Tibial artery (tissue), 4 donors: ENCODE results near the gene LRRFIP1.
A peak's percentile ranks its signal among the peaks of the same experiment; 100 is the strongest.

Experiments
- DNase-seq, 2 donors: peaks; one replicate each; pipeline ENCODE4 v3.0.0-alpha.2; 2019
- H3K27ac ChIP-seq, 2 donors: fragments of 200-600 bp; sonication (generic) in 1 of 2; 1 replicate in 1 of 2; 2 replicates in 1 of 2; pipeline ENCODE4 v1.5.1; 2018 to 2019; ENCODE audit warnings: mild to moderate bottlenecking in 1 of 2
- H3K27me3 ChIP-seq, 2 donors: fragments of 200-600 bp; sonication (generic) in 1 of 2; one replicate each; pipeline versions ENCODE4 v1.5.1 to v1.6.0; 2016 to 2019
- H3K36me3 ChIP-seq, 3 donors: fragments of 200-600 bp; sonication (generic) in 2 of 3; one replicate each; pipeline ENCODE4 v1.5.1; 2016 to 2019; ENCODE audit warnings: mild to moderate bottlenecking in 2 of 3
- H3K4me1 ChIP-seq, 4 donors: fragments of 200-600 bp; sonication (generic) in 2 of 4; 1 replicate in 3 of 4; 2 replicates in 1 of 4; pipeline ENCODE4 v1.5.1; 2016 to 2019
- H3K4me3 ChIP-seq, 2 donors: fragments of 200-600 bp; sonication (generic) in 1 of 2; 1 replicate in 1 of 2; 2 replicates in 1 of 2; pipeline ENCODE4 v1.5.1; 2018 to 2019; ENCODE audit warnings: mild to moderate bottlenecking in 2 of 2
- H3K9me3 ChIP-seq, 3 donors: fragments of 200-600 bp; sonication (generic) in 1 of 3; one replicate each; pipeline ENCODE4 v1.5.1; 2016 to 2019
- CTCF ChIP-seq, 2 experiments: fragments of 200-600 bp in 1 of 2; fragments of 450-650 bp in 1 of 2; IDR thresholded peaks; one replicate each; pipeline ENCODE4 v1.5.1; 2017 to 2019; ENCODE audit warnings: antibody characterized with exemption in 2 of 2, mild to moderate bottlenecking in 1 of 2, moderate library complexity in 1 of 2
- intact Hi-C: fragments of 100-400 bp; cut with DNase I; formaldehyde crosslinking; loops from one replicate; pipeline ENCODE4 v1.15.0; 2023; ENCODE audit warnings: low total_unique reads

Gene LRRFIP1

GRCh38 chr2:237643582-237644380 lies 16.4 kb downstream of the LRRFIP1 start:
- no peak overlapping the region for H3K27ac ChIP-seq
- no peak overlapping the region for H3K4me3 ChIP-seq
- H3K27me3 ChIP-seq = no peaks in the 10 kb centered on the region
- no peak for DNase-seq
- peaks cover 6 to 30% (median 17%) of the 10 kb centered on the region in 3 donors for H3K36me3 ChIP-seq
- no peak for TF ChIP-seq CTCF (IDR thresholded peaks at IDR 0.05)
- intact Hi-C loops = no loop called here
- peaks cover 0 to 25% (median 1%) of the 10 kb centered on the region in 4 donors for H3K4me1 ChIP-seq
- no peaks in the 10 kb centered on the region for H3K9me3 ChIP-seq

GRCh38 chr2:237644381-237644703 lies 17.0 kb downstream of the LRRFIP1 start:
- Histone ChIP-seq H3K27ac (no peak overlapping the region), H3K27me3 (no peaks in the 10 kb centered on the region), H3K36me3 (peaks cover 6 to 30% (median 17%) of the 10 kb centered on the region in 3 donors), H3K4me1 (peaks cover 0 to 20% (median 1%) of the 10 kb centered on the region in 4 donors), H3K4me3 (no peak overlapping the region), H3K9me3 (no peaks in the 10 kb centered on the region)
- no peak for DNase-seq
- intact Hi-C loops = no loop called here
- no peak for TF ChIP-seq CTCF (IDR thresholded peaks at IDR 0.05)

GRCh38 chr2:237645261-237645660 lies 17.9 kb downstream of the LRRFIP1 start:
- Histone ChIP-seq H3K27ac (no peak overlapping the region), H3K4me1 (peaks cover 0 to 24% (median 1%) of the 10 kb centered on the region in 4 donors), H3K27me3 (no peaks in the 10 kb centered on the region), H3K4me3 (no peak overlapping the region), H3K9me3 (no peaks in the 10 kb centered on the region), H3K36me3 (peaks cover 6 to 31% (median 16%) of the 10 kb centered on the region in 3 donors)
- DNase-seq = no peak
- no peak for TF ChIP-seq CTCF (IDR thresholded peaks at IDR 0.05)
- intact Hi-C loops = no loop called here

GRCh38 chr2:237647176-237648015 lies 20.0 kb downstream of the LRRFIP1 start:
- Histone ChIP-seq H3K27me3 (no peaks in the 10 kb centered on the region), H3K27ac (peak overlapping the region; percentile 19 to 29), H3K36me3 (peaks cover 6 to 33% (median 15%) of the 10 kb centered on the region in 3 donors), H3K9me3 (no peaks in the 10 kb centered on the region), H3K4me1 (peaks cover 0 to 37% (median 3%) of the 10 kb centered on the region in 4 donors), H3K4me3 (no peak overlapping the region)
- DNase-seq = no peak
- TF ChIP-seq CTCF (IDR thresholded peaks at IDR 0.05) = no peak
- intact Hi-C loops = no loop called here

- H3K27ac ChIP-seq = peak overlapping the region; percentile 19 to 29
- intact Hi-C loops = no loop called here
- DNase-seq = no peak
- H3K9me3 ChIP-seq = no peaks in the 10 kb centered on the region
- H3K4me1 ChIP-seq = peaks cover 0 to 40% (median 3%) of the 10 kb centered on the region in 4 donors
- H3K36me3 ChIP-seq = peaks cover 6 to 33% (median 15%) of the 10 kb centered on the region in 3 donors
- H3K4me3 ChIP-seq = no peak overlapping the region
- TF ChIP-seq CTCF (IDR thresholded peaks at IDR 0.05) = no peak
- no peaks in the 10 kb centered on the region for H3K27me3 ChIP-seq
Measured at GRCh38 chr2:237648016-237648381, 20.6 kb downstream of the LRRFIP1 start.
